HepG2 (cell line): ENCODE data around the gene KLB. TPM values are rescaled to one million over a fixed set of nuclear protein-coding genes. Genes with fewer than 3 reads are reported as not detected.

ENCODE experiments used
- ARHGAP35 ChIP-seq: sonication (generic); formaldehyde crosslinking; IDR thresholded peaks from 2 replicates; pipeline ENCODE4 v1.9.0; 2022; ENCODE audit warnings: mild to moderate bottlenecking, inconsistent platforms, moderate library complexity, missing genetic modification reagents, borderline replicate concordance
- ATRX ChIP-seq: sonication (generic); formaldehyde crosslinking; IDR thresholded peaks from 2 replicates; pipeline ENCODE4 v1.4.0; 2020; ENCODE audit warnings: missing genetic modification reagents, borderline replicate concordance
- CEBPB ChIP-seq: IDR thresholded peaks from 2 replicates; pipeline ENCODE4 v1.6.1; 2011; ENCODE audit warnings: low read depth, low read length, improper control_type of control experiment, borderline replicate concordance
- GMEB1 ChIP-seq: sonication (generic); formaldehyde crosslinking; IDR thresholded peaks from 2 replicates; pipeline ENCODE4 v1.5.1; 2020; ENCODE audit warnings: missing genetic modification reagents, mild to moderate bottlenecking, borderline replicate concordance
- POGZ ChIP-seq: sonication (generic); formaldehyde crosslinking; IDR thresholded peaks from 2 replicates; pipeline ENCODE4 v1.4.0; 2020; ENCODE audit warnings: mild to moderate bottlenecking, missing genetic modification reagents
- POLR2A ChIP-seq, 2 experiments: IDR thresholded peaks; 2 replicates each; pipeline ENCODE4 v1.6.1; 2011; ENCODE audit warnings: low read depth in 2 of 2, low read length in 2 of 2, mild to moderate bottlenecking in 1 of 2, moderate library complexity in 1 of 2; ENCODE audit not compliant: insufficient read depth in 1 of 2
- SETDB1 ChIP-seq: sonication (generic); formaldehyde crosslinking; IDR thresholded peaks from 2 replicates; pipeline ENCODE4 v1.5.1; 2020; ENCODE audit warnings: missing genetic modification reagents, mild to moderate bottlenecking, borderline replicate concordance
- SRSF1 ChIP-seq: fragments of 200-400 bp; formaldehyde crosslinking; optimal IDR thresholded peaks from 2 replicates; pipeline ENCODE3; 2017; ENCODE audit warnings: mild to moderate bottlenecking, low read depth, low read length, moderate library complexity
- TEAD3 ChIP-seq: optimal IDR thresholded peaks from 2 replicates; pipeline ENCODE3; 2016; ENCODE audit warnings: borderline replicate concordance
- XRCC5 ChIP-seq: fragments of 200-400 bp; formaldehyde crosslinking; optimal IDR thresholded peaks from 2 replicates; pipeline ENCODE3; 2017; ENCODE audit warnings: mild to moderate bottlenecking, low read length
- ZBTB39 ChIP-seq: sonication (generic); formaldehyde crosslinking; IDR thresholded peaks from 2 replicates; pipeline ENCODE4 v1.5.0; 2020; ENCODE audit warnings: missing genetic modification reagents
- ZBTB42 ChIP-seq: sonication (generic); formaldehyde crosslinking; IDR thresholded peaks from 2 replicates; pipeline ENCODE4 v1.5.0; 2020; ENCODE audit warnings: mild to moderate bottlenecking, missing genetic modification reagents
- ZBTB44 ChIP-seq: sonication (generic); formaldehyde crosslinking; IDR thresholded peaks from 2 replicates; pipeline ENCODE4 v1.4.0; 2020; ENCODE audit warnings: missing genetic modification reagents
- ZNF235 ChIP-seq: sonication (generic); formaldehyde crosslinking; IDR thresholded peaks from 2 replicates; pipeline ENCODE4 v1.8.1; 2023; ENCODE audit warnings: mild to moderate bottlenecking, missing genetic modification reagents, borderline replicate concordance
- ZNF253 ChIP-seq: sonication (generic); formaldehyde crosslinking; IDR thresholded peaks from 2 replicates; pipeline ENCODE4 v1.8.0; 2022; ENCODE audit warnings: mild to moderate bottlenecking, missing genetic modification reagents, borderline replicate concordance
- ZNF33A ChIP-seq: sonication (generic); formaldehyde crosslinking; IDR thresholded peaks from 2 replicates; pipeline ENCODE4 v1.5.1; 2020; ENCODE audit warnings: missing genetic modification reagents, mild to moderate bottlenecking, moderate library complexity, borderline replicate concordance
- ZNF414 ChIP-seq: sonication (generic); formaldehyde crosslinking; IDR thresholded peaks from 2 replicates; pipeline ENCODE4 v1.5.0; 2020; ENCODE audit warnings: missing genetic modification reagents
- ZNF441 ChIP-seq: sonication (generic); formaldehyde crosslinking; IDR thresholded peaks from 2 replicates; pipeline ENCODE4 v1.7.0; 2021; ENCODE audit warnings: missing genetic modification reagents, borderline replicate concordance
- ZNF776 ChIP-seq: sonication (generic); formaldehyde crosslinking; IDR thresholded peaks from 2 replicates; pipeline ENCODE4 v1.4.0; 2020; ENCODE audit warnings: mild to moderate bottlenecking, missing genetic modification reagents
- ZNF883 ChIP-seq: sonication (generic); formaldehyde crosslinking; IDR thresholded peaks from 2 replicates; pipeline ENCODE4 v1.5.1; 2020; ENCODE audit warnings: mild to moderate bottlenecking, missing genetic modification reagents; ENCODE audit errors: not compliant biosample characterization
- polyA plus RNA-seq, 8 experiments: library from polyadenylated mRNA; depleted of rRNA in 3 of 8; stranded (reverse) in 7 of 8; unstranded in 1 of 8; fragments of >200 nt; fragmentation: Illumina TruSeq in 4 of 8; extraction: Trizol in 4 of 8; gene quantifications; 2 replicates each; pipeline versions ENCODE4 v1.2.1 to v1.2.3, GENCODE V29; 2011 to 2016; ENCODE audit warnings: low read depth in 4 of 8, missing spikeins in 1 of 8, mixed read lengths in 1 of 8; ENCODE audit not compliant: insufficient read depth in 1 of 8
- total RNA-seq, 5 experiments: library from RNA; depleted of rRNA; stranded (reverse); fragments of >200 nt; fragmentation: Illumina TruSeq; extraction: Trizol; gene quantifications; 2 replicates each; pipeline ENCODE4 v1.2.3, GENCODE V29; 2016; ENCODE audit warnings: low read depth in 1 of 5
- TF ChIP-seq, protein P1 (sequence below): sonication (generic); formaldehyde crosslinking; IDR thresholded peaks from 2 replicates; pipeline ENCODE4 v1.5.0; 2020; ENCODE audit warnings: missing genetic modification reagents
- TF ChIP-seq, protein P2 (sequence below): sonication (generic); formaldehyde crosslinking; conservative IDR thresholded peaks from 2 replicates; pipeline ENCODE4 v1.8.0; 2022; ENCODE audit warnings: mild to moderate bottlenecking, moderate library complexity, missing genetic modification reagents

The KLB gene
- total and polyA plus RNA-seq, 2 of the 13 experiments (the other 11 are each of a cell fraction or from before 2014, with no cell fraction given): 25.3 to 82.0 TPM

- TF ChIP-seq ZNF235 (CRISPR knock-in tag) (no peak), ZBTB42 (CRISPR knock-in tag) (no peak), XRCC5 (no peak), TEAD3 (CRISPR knock-in tag) (no peak), CEBPB (no peak), ZBTB39 (CRISPR knock-in tag) (no peak), SETDB1 (no peak), POLR2A (IDR thresholded peaks at IDR 0.05; ENCODE audit: insufficient read depth in 1 of 2, low read depth in 2 of 2, low read length in 2 of 2) (peak in 1 of 2 experiments; percentile 54; a peak in 2 of 4 replicates), SRSF1 (no peak), ZNF414 (no peak), ZNF253 (CRISPR knock-in tag) (no peak), ARHGAP35 (no peak), POGZ (CRISPR knock-in tag) (peak; percentile 76), ZNF883 (CRISPR knock-in tag) (no peak), ATRX (CRISPR knock-in tag) (no peak), ZBTB44 (CRISPR knock-in tag) (no peak), GMEB1 (CRISPR knock-in tag) (no peak), ZNF441 (CRISPR knock-in tag) (no peak), ZNF33A (CRISPR knock-in tag) (no peak), ZNF776 (no peak)
- TF ChIP-seq, protein P1, sequence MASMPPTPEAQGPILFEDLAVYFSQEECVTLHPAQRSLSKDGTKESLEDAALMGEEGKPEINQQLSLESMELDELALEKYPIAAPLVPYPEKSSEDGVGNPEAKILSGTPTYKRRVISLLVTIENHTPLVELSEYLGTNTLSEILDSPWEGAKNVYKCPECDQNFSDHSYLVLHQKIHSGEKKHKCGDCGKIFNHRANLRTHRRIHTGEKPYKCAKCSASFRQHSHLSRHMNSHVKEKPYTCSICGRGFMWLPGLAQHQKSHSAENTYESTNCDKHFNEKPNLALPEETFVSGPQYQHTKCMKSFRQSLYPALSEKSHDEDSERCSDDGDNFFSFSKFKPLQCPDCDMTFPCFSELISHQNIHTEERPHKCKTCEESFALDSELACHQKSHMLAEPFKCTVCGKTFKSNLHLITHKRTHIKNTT (CRISPR knock-in tag): no peak
- TF ChIP-seq, protein P2, sequence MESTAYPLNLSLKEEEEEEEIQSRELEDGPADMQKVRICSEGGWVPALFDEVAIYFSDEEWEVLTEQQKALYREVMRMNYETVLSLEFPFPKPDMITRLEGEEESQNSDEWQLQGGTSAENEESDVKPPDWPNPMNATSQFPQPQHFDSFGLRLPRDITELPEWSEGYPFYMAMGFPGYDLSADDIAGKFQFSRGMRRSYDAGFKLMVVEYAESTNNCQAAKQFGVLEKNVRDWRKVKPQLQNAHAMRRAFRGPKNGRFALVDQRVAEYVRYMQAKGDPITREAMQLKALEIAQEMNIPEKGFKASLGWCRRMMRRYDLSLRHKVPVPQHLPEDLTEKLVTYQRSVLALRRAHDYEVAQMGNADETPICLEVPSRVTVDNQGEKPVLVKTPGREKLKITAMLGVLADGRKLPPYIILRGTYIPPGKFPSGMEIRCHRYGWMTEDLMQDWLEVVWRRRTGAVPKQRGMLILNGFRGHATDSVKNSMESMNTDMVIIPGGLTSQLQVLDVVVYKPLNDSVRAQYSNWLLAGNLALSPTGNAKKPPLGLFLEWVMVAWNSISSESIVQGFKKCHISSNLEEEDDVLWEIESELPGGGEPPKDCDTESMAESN (CRISPR knock-in tag): no peak
Measured at GRCh38 chr4:39367166-39367565, 39.6 kb upstream of the KLB start (continued).
